Esophagus muscularis mucosa (tissue), 4 donors: Measurements from ENCODE around the gene SH3PXD2A. TPM values are rescaled to one million over a fixed set of nuclear protein-coding genes. Genes with fewer than 3 reads are reported as not detected.

ENCODE experiments used
- DNase-seq: peaks from one replicate; pipeline ENCODE4 v3.0.0-alpha.2; 2017; ENCODE audit errors: extremely low spot score
- H3K27ac ChIP-seq, 4 donors: fragments of 200-600 bp; sonication (generic); replicated peaks in 1 of 4; 1 replicate in 3 of 4; 2 replicates in 1 of 4; pipeline ENCODE4 v1.5.1; 2016 to 2019; ENCODE audit warnings: mild to moderate bottlenecking in 1 of 4
- H3K27me3 ChIP-seq, 4 donors: fragments of 200-600 bp; sonication (generic); one replicate each; pipeline versions ENCODE4 v1.5.1 to v1.6.0; 2016 to 2019
- H3K36me3 ChIP-seq, 4 donors: fragments of 200-600 bp; sonication (generic); one replicate each; pipeline ENCODE4 v1.5.1; 2016 to 2019
- H3K4me1 ChIP-seq, 4 donors: fragments of 200-600 bp; sonication (generic); one replicate each; pipeline ENCODE4 v1.5.1; 2016 to 2019
- H3K4me3 ChIP-seq, 4 donors: fragments of 200-600 bp; sonication (generic); 1 replicate in 2 of 4; 2 replicates in 2 of 4; pipeline ENCODE4 v1.5.1; 2016 to 2019; ENCODE audit warnings: mild to moderate bottlenecking in 4 of 4, moderate library complexity in 1 of 4
- H3K9me3 ChIP-seq, 4 donors: fragments of 200-600 bp; sonication (generic); 1 replicate in 3 of 4; 2 replicates in 1 of 4; pipeline ENCODE4 v1.5.1; 2016 to 2019
- CTCF ChIP-seq, 3 experiments: fragments of 200-600 bp in 2 of 3; fragments of 450-650 bp in 1 of 3; sonication (generic) in 2 of 3; IDR thresholded peaks; one replicate each; pipeline ENCODE4 v1.5.1; 2017 to 2019; ENCODE audit warnings: antibody characterized with exemption in 3 of 3, mild to moderate bottlenecking in 2 of 3, moderate library complexity in 1 of 3
- EP300 ChIP-seq: sonication (generic); formaldehyde crosslinking; IDR thresholded peaks from one replicate; pipeline ENCODE4 v1.6.1; 2017; ENCODE audit warnings: antibody characterized with exemption
- POLR2A ChIP-seq: fragments of 450-650 bp; IDR thresholded peaks from one replicate; pipeline ENCODE4 v1.6.1; 2017; ENCODE audit warnings: antibody characterized with exemption, moderate library complexity, mild to moderate bottlenecking, low read depth
- POLR2AphosphoS5 ChIP-seq, 2 donors: sonication (generic); formaldehyde crosslinking; IDR thresholded peaks; one replicate each; pipeline ENCODE4 v1.6.1; 2017; ENCODE audit warnings: antibody characterized with exemption in 2 of 2
- WGBS: methylation state at CpG from one replicate; pipeline ENCODE4 v1.1.5; 2018; 5-methylcytosine and 5-hydroxymethylcytosine counted together
- intact Hi-C: fragments of 100-400 bp; cut with DNase I; formaldehyde crosslinking; loops from one replicate; pipeline ENCODE4 v1.15.1; 2023
- total RNA-seq, 4 donors: library from RNA; depleted of rRNA; stranded (reverse); fragments of >200 nt; gene quantifications; one replicate each; pipeline versions ENCODE4 v1.1.0 to v1.2.1, GENCODE V29; 2016

Gene SH3PXD2A
- total RNA-seq, 4 donors from 2014 or later: 30.5 to 69.3 (median 40.0) TPM

GRCh38 chr10:103678178-103678526, 177.2 kb downstream of the SH3PXD2A start:
- Histone ChIP-seq H3K36me3 (no peaks in the 10 kb centered on the region), H3K27me3 (no peaks in the 10 kb centered on the region), H3K4me1 (peaks cover 34 to 66% (median 46%) of the 10 kb centered on the region in 4 donors), H3K9me3 (no peaks in the 10 kb centered on the region), H3K4me3 (peak overlapping the region; percentile 10 to 46 (median 28)), H3K27ac (peak overlapping the region; percentile 49 to 83 (median 72))
- intact Hi-C loops: no loop called here
- TF ChIP-seq POLR2A: no peak
- TF ChIP-seq POLR2AphosphoS5 (IDR thresholded peaks at IDR 0.05): peak; percentile 71 to 82
- TF ChIP-seq CTCF (IDR thresholded peaks at IDR 0.05): no peak
- WGBS: 21% methylated on average over 9 of the region's 12 CpGs
- no peak for DNase-seq

- Histone ChIP-seq H3K9me3 (no peaks in the 10 kb centered on the region), H3K36me3 (no peaks in the 10 kb centered on the region), H3K4me1 (peaks cover 36 to 68% (median 46%) of the 10 kb centered on the region in 4 donors), H3K4me3 (peak overlapping the region; percentile 10 to 46 (median 28)), H3K27ac (peak overlapping the region; percentile 49 to 83 (median 72)), H3K27me3 (no peaks in the 10 kb centered on the region)
- intact Hi-C loops: no loop called here
- WGBS: 50% methylated on average over 13 of the region's 13 CpGs
- DNase-seq: no peak
- TF ChIP-seq POLR2A: peak; percentile 35
- no peak for TF ChIP-seq POLR2AphosphoS5 (IDR thresholded peaks at IDR 0.05)
- TF ChIP-seq CTCF (IDR thresholded peaks at IDR 0.05): no peak
- no peak for TF ChIP-seq EP300
Measured at GRCh38 chr10:103677486-103678177, 177.7 kb downstream of the SH3PXD2A start.

GRCh38 chr10:103676851-103677417, 178.4 kb downstream of the SH3PXD2A start:
- TF ChIP-seq CTCF (IDR thresholded peaks at IDR 0.05): no peak
- TF ChIP-seq EP300: no peak
- TF ChIP-seq POLR2A: no peak
- TF ChIP-seq POLR2AphosphoS5 (IDR thresholded peaks at IDR 0.05): no peak
- Histone ChIP-seq H3K9me3 (no peaks in the 10 kb centered on the region), H3K27ac (peak overlapping the region; percentile 49 to 83 (median 72)), H3K36me3 (no peaks in the 10 kb centered on the region), H3K4me1 (peaks cover 38 to 72% (median 49%) of the 10 kb centered on the region in 4 donors), H3K4me3 (peak overlapping the region in 1 of 4 donors; percentile 46), H3K27me3 (no peaks in the 10 kb centered on the region)
- intact Hi-C loops: no loop called here
- DNase-seq: no peak
- 73% methylated on average over 14 of the region's 16 CpGs for WGBS

- DNase-seq: no peak
- Histone ChIP-seq H3K36me3 (no peaks in the 10 kb centered on the region), H3K27me3 (no peaks in the 10 kb centered on the region), H3K4me1 (peaks cover 38 to 65% (median 53%) of the 10 kb centered on the region in 4 donors), H3K27ac (peak overlapping the region; percentile 49 to 83 (median 72)), H3K4me3 (no peak overlapping the region), H3K9me3 (no peaks in the 10 kb centered on the region)
- no peak for TF ChIP-seq POLR2A
- peak; percentile 36 to 47 for TF ChIP-seq POLR2AphosphoS5 (IDR thresholded peaks at IDR 0.05)
- TF ChIP-seq EP300: no peak
- no peak for TF ChIP-seq CTCF (IDR thresholded peaks at IDR 0.05)
- WGBS: 86% methylated on average over 7 of the region's 7 CpGs
- intact Hi-C loops: no loop called here
Measured at GRCh38 chr10:103676058-103676785, 179.2 kb downstream of the SH3PXD2A start.
